Central memory CD8-positive, alpha-beta T cell (primary cell): Measurements from ENCODE around the gene PAQR3.
"Not testable (repeated sequence)": the region's sequence is repeated elsewhere in the genome, so short reads cannot be mapped to it uniquely, and the experiment has no call there.

Experiments used
- ATAC-seq: fragments of 150-1000 bp; cut with Tn5 transposase; replicated peaks from 2 replicates; pipeline ENCODE4 v1.10.0; 2022; ENCODE audit warnings: mild to moderate bottlenecking, moderate FRiP score, moderate number of reproducible peaks; ENCODE audit not compliant: poor library complexity, severe bottlenecking; ENCODE audit errors: extremely low read depth
- DNase-seq, 2 donors: peaks; one replicate each; pipeline ENCODE4 v3.0.0; 2021; ENCODE audit warnings: low spot score in 2 of 2
- H3K27ac Mint-ChIP-seq: one replicate; pipeline ENCODE4 v1.8.0; 2022; ENCODE audit warnings: low read depth, mild to moderate bottlenecking, moderate library complexity, mixed read lengths
- H3K27me3 Mint-ChIP-seq: one replicate; pipeline ENCODE4 v1.8.0; 2022; ENCODE audit warnings: mixed read lengths
- H3K36me3 Mint-ChIP-seq: one replicate; pipeline ENCODE4 v1.8.0; 2022; ENCODE audit warnings: mild to moderate bottlenecking, moderate library complexity, mixed read lengths; ENCODE audit not compliant: insufficient read depth
- H3K4me1 Mint-ChIP-seq: one replicate; pipeline ENCODE4 v1.8.0; 2022; ENCODE audit warnings: mixed read lengths
- H3K4me3 Mint-ChIP-seq: one replicate; pipeline ENCODE4 v1.8.0; 2022; ENCODE audit warnings: mild to moderate bottlenecking, moderate library complexity, mixed read lengths
- H3K9me3 Mint-ChIP-seq: one replicate; pipeline ENCODE4 v1.8.0; 2022; ENCODE audit warnings: mixed read lengths

Gene PAQR3

GRCh38 chr4:78910612-78911011 is 28.6 kb downstream of the PAQR3 start:
- H3K27ac Mint-ChIP-seq, result no peak overlapping the region
- H3K4me3 Mint-ChIP-seq, result no peak overlapping the region
- ATAC-seq (no peak), DNase-seq (no peak)
- H3K9me3 Mint-ChIP-seq, result no peaks in the 10 kb centered on the region
- H3K36me3 Mint-ChIP-seq, result peaks cover 11% of the 10 kb centered on the region
- H3K27me3 Mint-ChIP-seq, result no peaks in the 10 kb centered on the region
- H3K4me1 Mint-ChIP-seq, result no peaks in the 10 kb centered on the region

DNA sequence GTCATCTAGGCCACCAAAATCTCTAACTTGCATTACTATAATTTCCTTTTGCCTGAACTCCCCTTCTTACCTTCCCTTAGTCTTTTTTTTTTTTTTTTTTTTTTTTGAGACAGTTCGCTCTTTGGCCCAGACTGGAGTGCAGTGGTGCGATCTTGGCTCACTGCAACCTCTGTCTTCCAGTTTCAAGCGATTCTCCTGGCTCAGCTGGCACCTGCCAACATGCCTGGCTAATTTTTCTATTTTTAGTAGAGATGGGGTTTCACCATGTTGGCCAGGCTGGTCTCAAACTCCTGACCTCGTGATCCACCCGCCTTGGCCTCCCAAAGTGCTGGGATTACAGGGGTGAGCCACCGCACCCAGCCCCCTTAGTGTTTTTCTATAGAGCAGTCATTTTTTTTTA is 30.3 kb downstream of the PAQR3 start:
- H3K4me3 Mint-ChIP-seq, ATAC-seq, H3K36me3 Mint-ChIP-seq, H3K4me1 Mint-ChIP-seq, DNase-seq, H3K27me3 Mint-ChIP-seq, H3K27ac Mint-ChIP-seq, H3K9me3 Mint-ChIP-seq: not testable (repeated sequence)

DNA sequence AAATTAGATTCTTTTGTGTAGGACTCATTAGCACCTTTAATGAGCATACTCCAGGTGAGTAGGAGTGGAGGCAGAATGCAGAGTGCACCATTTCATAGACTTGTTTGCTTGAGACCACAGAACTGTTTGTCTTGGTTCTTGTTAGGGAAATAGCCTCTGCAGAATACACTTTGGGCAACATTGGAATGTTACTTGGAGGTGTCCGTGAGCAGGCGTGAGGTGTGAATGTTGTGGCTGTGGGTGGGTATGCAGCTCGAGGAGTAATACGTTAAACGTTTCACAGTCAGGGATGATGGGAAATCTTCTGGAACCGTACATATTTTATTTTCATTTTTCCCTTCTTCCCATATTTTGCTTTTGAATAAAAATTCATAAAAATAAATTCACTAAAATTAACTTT is 31.6 kb downstream of the PAQR3 start:
- Mint-ChIP-seq H3K27me3 (no peaks in the 10 kb centered on the region), H3K9me3 (no peaks in the 10 kb centered on the region), H3K4me3 (no peak overlapping the region), H3K36me3 (peaks cover 3% of the 10 kb centered on the region), H3K27ac (no peak overlapping the region), H3K4me1 (no peaks in the 10 kb centered on the region)
- no peak for DNase-seq
- ATAC-seq, result no peak

GRCh38 chr4:78904143-78904542 is 35.1 kb downstream of the PAQR3 start:
- ATAC-seq, result no peak
- no peak overlapping the region for H3K4me3 Mint-ChIP-seq
- no peaks in the 10 kb centered on the region for H3K27me3 Mint-ChIP-seq
- H3K4me1 Mint-ChIP-seq, result no peaks in the 10 kb centered on the region
- H3K9me3 Mint-ChIP-seq, result no peaks in the 10 kb centered on the region
- DNase-seq, result no peak
- no peak overlapping the region for H3K27ac Mint-ChIP-seq
- H3K36me3 Mint-ChIP-seq, result no peaks in the 10 kb centered on the region

DNA sequence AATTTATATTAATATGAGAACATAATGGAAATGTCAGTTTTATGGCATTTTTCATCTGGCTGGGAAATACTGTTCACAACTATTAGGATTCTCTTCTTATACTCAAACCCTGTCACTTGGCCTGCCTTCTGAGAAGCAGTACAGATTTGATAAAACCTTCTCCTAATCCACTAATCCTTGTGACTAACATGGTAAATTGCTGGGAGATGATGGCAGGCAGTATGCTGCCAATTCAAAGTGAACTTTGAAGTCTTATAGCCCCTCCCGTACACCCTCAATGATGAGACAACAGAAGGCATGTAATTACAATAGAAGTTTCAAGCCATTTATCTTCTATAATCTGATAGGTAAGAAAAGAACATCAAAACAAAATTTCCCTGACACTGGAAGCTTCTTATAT is 36.9 kb downstream of the PAQR3 start:
- no peak for DNase-seq

DNA sequence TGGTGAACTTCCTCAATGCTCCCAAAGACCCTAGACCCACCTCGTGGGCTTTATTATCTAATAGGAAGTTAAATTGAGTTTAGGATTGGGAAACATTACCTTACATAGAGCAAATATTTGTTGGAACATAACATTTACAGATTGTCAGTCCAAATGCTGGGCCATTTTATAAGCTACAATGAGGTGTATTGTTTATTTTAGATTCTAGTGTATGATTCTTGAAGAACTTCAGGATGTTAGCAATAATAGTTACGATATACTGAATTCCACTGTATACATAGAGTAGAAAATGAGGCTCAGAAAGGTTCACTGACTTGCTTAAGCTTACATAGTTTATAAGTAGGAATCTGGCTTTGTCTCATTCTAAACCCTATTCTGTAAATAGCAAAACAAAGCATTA is 37.4 kb downstream of the PAQR3 start:
- Mint-ChIP-seq H3K36me3 (no peaks in the 10 kb centered on the region), H3K27me3 (no peaks in the 10 kb centered on the region), H3K4me1 (no peaks in the 10 kb centered on the region), H3K9me3 (no peaks in the 10 kb centered on the region), H3K27ac (no peak overlapping the region), H3K4me3 (no peak overlapping the region)
- DNase-seq (no peak), ATAC-seq (no peak)

More for the DNA sequence above, 36.9 kb downstream of the PAQR3 start:
- H3K36me3 Mint-ChIP-seq, result no peaks in the 10 kb centered on the region
- no peak overlapping the region for H3K27ac Mint-ChIP-seq
- no peak overlapping the region for H3K4me3 Mint-ChIP-seq
- H3K27me3 Mint-ChIP-seq, result no peaks in the 10 kb centered on the region
- no peak for ATAC-seq
- no peaks in the 10 kb centered on the region for H3K4me1 Mint-ChIP-seq
- H3K9me3 Mint-ChIP-seq, result no peaks in the 10 kb centered on the region

GRCh38 chr4:78899302-78899701 is 39.9 kb downstream of the PAQR3 start:
- Mint-ChIP-seq H3K9me3 (no peaks in the 10 kb centered on the region), H3K4me3 (no peak overlapping the region)

DNA sequence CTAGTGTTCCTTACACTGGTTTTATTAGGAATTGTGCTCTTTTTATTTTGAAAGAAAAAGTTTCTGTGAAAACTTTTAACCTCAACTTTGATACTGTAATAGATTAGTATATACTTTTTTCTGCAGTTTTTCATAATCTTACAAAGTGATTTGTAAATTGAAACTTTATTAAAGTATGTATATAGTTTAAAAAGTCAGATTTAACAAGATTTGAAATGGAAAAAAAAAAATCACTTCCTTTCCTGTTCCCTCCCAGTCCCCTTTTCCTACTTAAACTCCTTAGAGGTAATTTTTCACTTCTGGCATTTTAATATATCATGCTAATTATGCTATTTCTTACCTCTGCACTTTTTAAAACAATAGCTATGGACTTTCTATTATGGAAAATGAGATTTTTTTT is 49.3 kb downstream of the PAQR3 start:
- Mint-ChIP-seq H3K4me1 (peaks cover 6% of the 10 kb centered on the region), H3K36me3 (peaks cover 11% of the 10 kb centered on the region), H3K27me3 (no peaks in the 10 kb centered on the region), H3K9me3 (no peaks in the 10 kb centered on the region), H3K4me3 (no peak overlapping the region), H3K27ac (no peak overlapping the region)
- ATAC-seq (no peak), DNase-seq (no peak)

More at GRCh38 chr4:78899302-78899701, 39.9 kb downstream of the PAQR3 start:
- ATAC-seq (no peak), DNase-seq (no peak)
- Mint-ChIP-seq H3K27me3 (no peaks in the 10 kb centered on the region), H3K27ac (no peak overlapping the region), H3K36me3 (no peaks in the 10 kb centered on the region), H3K4me1 (no peaks in the 10 kb centered on the region)

DNA sequence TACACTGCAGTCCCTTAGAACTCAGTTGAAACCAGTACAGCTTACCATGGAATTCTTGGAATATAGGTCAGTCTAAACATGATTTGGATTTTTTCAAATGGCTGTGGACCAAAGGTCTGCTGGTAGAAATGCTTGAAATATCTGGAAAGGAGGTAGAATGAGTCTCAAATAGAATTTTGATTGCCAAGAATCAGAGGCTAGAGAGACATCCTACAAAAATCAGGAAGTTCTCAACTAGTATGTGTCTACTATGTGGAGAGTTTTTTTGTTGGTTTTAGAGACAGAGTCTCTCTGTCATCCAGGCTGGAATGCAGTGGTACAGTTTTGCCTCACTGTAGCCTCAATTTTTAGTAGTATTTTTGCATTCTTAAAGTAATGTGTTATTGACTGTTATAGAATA is 53.6 kb downstream of the PAQR3 start:
- Mint-ChIP-seq H3K4me1 (peaks cover 5% of the 10 kb centered on the region), H3K27me3 (no peaks in the 10 kb centered on the region), H3K27ac (no peak overlapping the region), H3K36me3 (peaks cover 7% of the 10 kb centered on the region), H3K4me3 (no peak overlapping the region), H3K9me3 (no peaks in the 10 kb centered on the region)
- no peak for ATAC-seq
- no peak for DNase-seq

GRCh38 chr4:78880874-78881492 is 58.3 kb downstream of the PAQR3 start:
- ATAC-seq, result no peak
- Mint-ChIP-seq H3K36me3 (peaks cover 1% of the 10 kb centered on the region), H3K27me3 (no peaks in the 10 kb centered on the region), H3K27ac (no peak overlapping the region), H3K9me3 (no peaks in the 10 kb centered on the region), H3K4me3 (no peak overlapping the region), H3K4me1 (no peaks in the 10 kb centered on the region)
- no peak for DNase-seq

GRCh38 chr4:78878031-78878430 is 61.2 kb downstream of the PAQR3 start:
- no peak for DNase-seq
- ATAC-seq, result no peak
- Mint-ChIP-seq H3K27ac (no peak overlapping the region), H3K9me3 (no peaks in the 10 kb centered on the region), H3K4me3 (no peak overlapping the region), H3K4me1 (no peaks in the 10 kb centered on the region), H3K27me3 (no peaks in the 10 kb centered on the region), H3K36me3 (peaks cover 5% of the 10 kb centered on the region)

- no peaks in the 10 kb centered on the region for H3K9me3 Mint-ChIP-seq
Observed at GRCh38 chr4:78876568-78877320, 62.5 kb downstream of the PAQR3 start.

GRCh38 chr4:78870056-78870455 is 69.2 kb downstream of the PAQR3 start:
- Mint-ChIP-seq H3K4me3 (no peak overlapping the region), H3K9me3 (no peaks in the 10 kb centered on the region), H3K4me1 (no peaks in the 10 kb centered on the region), H3K36me3 (peaks cover 12% of the 10 kb centered on the region), H3K27ac (no peak overlapping the region), H3K27me3 (no peaks in the 10 kb centered on the region)
- DNase-seq (no peak), ATAC-seq (no peak)

More at GRCh38 chr4:78876568-78877320, 62.5 kb downstream of the PAQR3 start:
- H3K4me1 Mint-ChIP-seq, result no peaks in the 10 kb centered on the region
- no peak overlapping the region for H3K27ac Mint-ChIP-seq
- ATAC-seq (no peak), DNase-seq (no peak)
- H3K27me3 Mint-ChIP-seq, result no peaks in the 10 kb centered on the region
- no peak overlapping the region for H3K4me3 Mint-ChIP-seq
- peaks cover 8% of the 10 kb centered on the region for H3K36me3 Mint-ChIP-seq
